AG09309 (cell line): ENCODE measurements around the gene TEX261.

Experiments
- DNase-seq: peaks from one replicate; pipeline ENCODE4 v3.0.0-alpha.2; 2010; ENCODE audit warnings: low read depth
- H3K4me3 ChIP-seq: 2 replicates; pipeline ENCODE4 v1.5.1; 2011; ENCODE audit warnings: mild to moderate bottlenecking, low read depth, low read length, moderate library complexity; ENCODE audit not compliant: control insufficient read depth
- CTCF ChIP-seq: IDR thresholded peaks from 2 replicates; pipeline ENCODE4 v1.5.1; 2011; ENCODE audit warnings: mild to moderate bottlenecking, low read depth, low read length, inconsistent platforms; ENCODE audit not compliant: insufficient read depth, control insufficient read depth; ENCODE audit errors: missing control alignments

The TEX261 gene

GRCh38 chr2:70979626-70980025 lies 15.0 kb downstream of the TEX261 start:
- no peak for DNase-seq
- TF ChIP-seq CTCF: no peak
- no peak overlapping the region for H3K4me3 ChIP-seq

GRCh38 chr2:70979180-70979488 lies 15.5 kb downstream of the TEX261 start:
- peak overlapping the region; percentile 55 for H3K4me3 ChIP-seq
- DNase-seq: no peak
- TF ChIP-seq CTCF: no peak

GRCh38 chr2:70978341-70979179 lies 16.1 kb downstream of the TEX261 start, which contains the start of gene ANKRD53:
ANKRD53 (plus strand) TSS chr2:70978630; CDS start chr2:70978646, 16 bp downstream.
- no peak for DNase-seq
- peak within 1 kb of the TSS; percentile 55 for H3K4me3 ChIP-seq
- TF ChIP-seq CTCF: no peak

GRCh38 chr2:70977605-70978205 lies 17.0 kb downstream of the TEX261 start:
- no peak for TF ChIP-seq CTCF
- H3K4me3 ChIP-seq: peak overlapping the region; percentile 53; the same call in 1 of the 2 replicates
- peak; percentile 47 for DNase-seq

- no peak for DNase-seq
- no peak overlapping the region for H3K4me3 ChIP-seq
- no peak for TF ChIP-seq CTCF
These were observed 19.4 kb downstream of the TEX261 start for GRCh38 chr2:70975237-70975636.

GRCh38 chr2:70974592-70974991 lies 20.1 kb downstream of the TEX261 start:
- no peak for DNase-seq
- H3K4me3 ChIP-seq: no peak overlapping the region
- TF ChIP-seq CTCF: no peak
